Astrocyte of the spinal cord (primary cell): ENCODE measurements around the gene RPS6KA5.

ENCODE experiments used
- DNase-seq: peaks from one replicate; pipeline ENCODE4 v3.0.0; 2011; ENCODE audit warnings: low read depth, low spot score
- H3K4me3 ChIP-seq: 2 replicates; pipeline ENCODE4 v1.5.1; 2011; ENCODE audit warnings: low read depth, mild to moderate bottlenecking, low read length, moderate library complexity
- in situ Hi-C: cut with HindIII; loops from 2 replicates; pipeline ENCODE4 v1.10.0; 2017; ENCODE audit warnings: low sequenced_read_pairs
- TF ChIP-seq, protein P1 (sequence below): IDR thresholded peaks from 2 replicates; pipeline ENCODE4 v1.5.1; 2012; ENCODE audit warnings: low read depth, mild to moderate bottlenecking, low read length, inconsistent platforms

The RPS6KA5 gene

DNA sequence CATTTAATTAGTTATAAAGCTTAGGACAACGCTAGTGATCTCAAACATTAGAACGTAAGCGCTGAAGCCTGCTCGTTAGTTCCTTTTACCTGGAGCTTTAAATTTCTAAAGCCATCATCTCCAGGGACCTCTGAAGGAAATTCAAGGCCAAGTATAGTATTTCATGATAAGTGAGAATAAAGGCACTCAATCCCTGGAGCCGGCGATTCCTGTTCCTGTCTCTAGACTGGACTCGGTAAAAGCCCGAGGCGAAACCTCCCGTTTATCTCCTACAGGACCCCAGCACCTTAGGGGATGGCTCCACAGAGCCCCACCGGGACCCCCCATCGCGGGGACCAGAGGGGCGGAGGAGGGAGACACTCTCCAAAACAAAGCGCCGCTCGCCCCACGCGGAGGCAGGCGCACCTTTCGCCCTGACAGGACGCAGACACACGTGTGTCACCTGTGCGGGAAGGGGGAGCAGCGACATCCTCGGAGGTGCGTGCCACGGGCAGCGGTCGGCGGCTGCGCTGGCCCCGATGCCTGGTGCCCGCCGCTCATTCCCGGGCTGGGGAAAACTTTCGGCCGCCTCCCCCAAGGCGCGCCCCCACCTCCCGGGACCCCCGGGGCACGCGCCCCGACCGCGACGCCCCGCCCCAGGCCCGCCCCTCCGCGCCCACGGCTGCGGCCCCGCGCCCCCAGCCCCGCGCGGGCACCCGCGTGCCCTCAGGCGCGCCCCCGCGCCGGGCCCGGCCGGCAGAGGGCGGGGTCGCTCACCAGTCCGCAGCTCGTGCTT is 678 bp downstream of the RPS6KA5 start:
- TF ChIP-seq, protein P1, sequence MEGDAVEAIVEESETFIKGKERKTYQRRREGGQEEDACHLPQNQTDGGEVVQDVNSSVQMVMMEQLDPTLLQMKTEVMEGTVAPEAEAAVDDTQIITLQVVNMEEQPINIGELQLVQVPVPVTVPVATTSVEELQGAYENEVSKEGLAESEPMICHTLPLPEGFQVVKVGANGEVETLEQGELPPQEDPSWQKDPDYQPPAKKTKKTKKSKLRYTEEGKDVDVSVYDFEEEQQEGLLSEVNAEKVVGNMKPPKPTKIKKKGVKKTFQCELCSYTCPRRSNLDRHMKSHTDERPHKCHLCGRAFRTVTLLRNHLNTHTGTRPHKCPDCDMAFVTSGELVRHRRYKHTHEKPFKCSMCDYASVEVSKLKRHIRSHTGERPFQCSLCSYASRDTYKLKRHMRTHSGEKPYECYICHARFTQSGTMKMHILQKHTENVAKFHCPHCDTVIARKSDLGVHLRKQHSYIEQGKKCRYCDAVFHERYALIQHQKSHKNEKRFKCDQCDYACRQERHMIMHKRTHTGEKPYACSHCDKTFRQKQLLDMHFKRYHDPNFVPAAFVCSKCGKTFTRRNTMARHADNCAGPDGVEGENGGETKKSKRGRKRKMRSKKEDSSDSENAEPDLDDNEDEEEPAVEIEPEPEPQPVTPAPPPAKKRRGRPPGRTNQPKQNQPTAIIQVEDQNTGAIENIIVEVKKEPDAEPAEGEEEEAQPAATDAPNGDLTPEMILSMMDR = no peak
- H3K4me3 ChIP-seq = peak overlapping the region; percentile 80
- in situ Hi-C loops = no loop called here
- DNase-seq = no peak

DNA sequence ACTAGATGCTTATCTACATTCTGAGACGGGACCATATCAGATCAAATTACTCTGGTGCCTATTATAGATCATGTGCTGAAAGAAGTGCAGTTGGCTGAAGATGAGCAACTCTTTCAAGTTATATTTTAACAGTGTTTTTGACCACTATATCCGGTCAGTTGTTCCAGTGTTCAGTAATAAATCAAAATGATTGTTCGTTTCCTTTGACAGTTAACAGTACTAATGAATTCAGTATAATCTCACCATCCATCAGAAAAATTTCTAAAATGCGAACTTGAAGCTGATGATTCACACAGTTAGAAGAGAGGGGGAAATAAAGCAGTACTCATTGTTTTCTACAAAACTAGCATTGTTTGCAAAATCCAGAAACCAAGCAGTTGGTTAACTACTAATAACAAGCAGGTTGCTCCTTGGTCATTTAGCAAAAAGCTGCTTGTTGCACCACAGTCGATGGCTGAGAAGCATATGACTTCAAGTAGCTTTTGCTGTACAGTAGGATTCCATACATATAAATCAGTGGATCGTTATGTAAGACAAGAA is 2.3 kb downstream of the RPS6KA5 start:
- TF ChIP-seq, protein P1 = no peak
- in situ Hi-C loops = no loop called here
- no peak for DNase-seq
- no peak overlapping the region for H3K4me3 ChIP-seq

DNA sequence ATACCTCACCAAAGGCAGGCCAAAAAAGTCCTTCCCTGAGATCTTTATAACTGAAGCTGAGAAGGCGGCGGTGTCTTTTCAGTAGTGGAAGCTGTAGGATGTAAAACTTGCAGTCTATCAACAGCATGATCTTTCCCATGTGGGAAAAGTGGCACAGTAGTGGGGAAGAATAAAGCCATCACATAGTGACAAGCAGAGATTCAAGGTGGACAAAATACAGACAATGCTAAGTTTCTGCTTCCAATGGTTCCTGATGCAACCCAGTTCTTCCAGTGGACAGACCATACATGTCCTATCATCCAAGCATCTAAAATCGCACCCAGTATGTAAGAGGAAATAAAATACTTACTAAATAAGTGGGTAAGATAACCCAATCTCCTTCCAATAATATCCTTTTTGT is 4.1 kb downstream of the RPS6KA5 start:
- TF ChIP-seq, protein P1 = no peak

DNA sequence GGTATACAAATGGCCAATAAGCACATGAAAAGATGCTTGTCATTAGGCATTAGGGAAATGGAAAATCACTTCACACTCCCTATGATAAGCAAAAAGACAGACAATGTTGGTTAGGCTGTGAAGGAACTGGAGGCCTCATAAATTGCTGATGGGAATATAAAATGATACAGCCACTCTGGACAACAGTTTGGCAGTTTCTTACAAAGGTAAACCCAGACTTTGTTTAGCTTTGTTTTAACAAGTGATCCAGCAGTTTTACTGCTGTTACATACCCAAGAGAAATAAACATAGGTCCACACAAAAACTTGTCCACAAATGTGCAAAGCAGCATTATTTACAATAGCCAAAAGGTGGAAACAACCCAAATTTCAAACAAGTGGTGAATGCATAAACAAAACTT is 5.4 kb downstream of the RPS6KA5 start:
- TF ChIP-seq, protein P1 = no peak
- in situ Hi-C loops = no loop called here
- no peak overlapping the region for H3K4me3 ChIP-seq
- no peak for DNase-seq

More for the DNA sequence above, 4.1 kb downstream of the RPS6KA5 start:
- in situ Hi-C loops = no loop called here
- DNase-seq = no peak
- no peak overlapping the region for H3K4me3 ChIP-seq

DNA sequence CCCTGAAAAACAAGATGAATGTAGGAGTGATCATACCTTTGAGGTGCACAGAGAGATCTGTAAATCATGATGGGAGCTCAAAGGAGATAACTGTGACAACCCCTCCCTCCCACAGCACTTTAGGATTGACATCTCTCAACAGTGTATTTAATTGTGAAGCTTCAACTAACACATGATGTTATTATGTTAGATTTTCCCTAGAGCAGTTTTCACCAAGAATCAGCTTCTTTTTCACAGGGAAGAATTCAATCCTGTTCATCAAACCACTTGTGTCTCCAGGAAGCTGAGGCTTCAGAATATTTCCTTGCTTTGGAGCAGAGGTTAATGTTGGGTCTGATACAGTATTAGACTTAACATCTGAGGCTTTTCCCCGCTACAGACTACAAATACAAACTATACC is 11.8 kb downstream of the RPS6KA5 start:
- TF ChIP-seq, protein P1 = no peak
- H3K4me3 ChIP-seq = no peak overlapping the region
- DNase-seq = no peak
- in situ Hi-C loops = no loop called here

DNA sequence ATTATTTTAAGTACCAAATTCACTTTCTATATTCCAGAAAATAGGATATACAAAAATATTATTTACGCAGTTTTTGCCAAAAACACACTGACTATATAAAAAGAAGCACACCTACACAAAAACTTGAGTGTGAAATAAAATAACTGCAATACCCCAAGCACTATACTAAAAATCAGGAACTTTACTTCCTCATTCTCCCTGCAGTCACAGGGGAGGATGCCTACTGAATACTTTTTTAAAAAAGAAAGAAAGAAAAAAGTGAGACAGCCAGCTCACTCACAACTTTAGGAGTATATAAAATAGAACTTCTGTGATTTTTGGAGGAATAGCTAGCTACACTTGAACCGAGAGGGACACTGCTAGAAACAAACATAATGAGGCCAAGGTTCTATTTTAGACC is 12.2 kb downstream of the RPS6KA5 start:
- in situ Hi-C loops = no loop called here
- TF ChIP-seq, protein P1 = no peak
- DNase-seq = no peak
- no peak overlapping the region for H3K4me3 ChIP-seq
